ENCODE results near the gene SERTAD1.
A peak's percentile ranks its signal among the peaks of the same experiment; 100 is the strongest.

SERTAD1 gene

DNA sequence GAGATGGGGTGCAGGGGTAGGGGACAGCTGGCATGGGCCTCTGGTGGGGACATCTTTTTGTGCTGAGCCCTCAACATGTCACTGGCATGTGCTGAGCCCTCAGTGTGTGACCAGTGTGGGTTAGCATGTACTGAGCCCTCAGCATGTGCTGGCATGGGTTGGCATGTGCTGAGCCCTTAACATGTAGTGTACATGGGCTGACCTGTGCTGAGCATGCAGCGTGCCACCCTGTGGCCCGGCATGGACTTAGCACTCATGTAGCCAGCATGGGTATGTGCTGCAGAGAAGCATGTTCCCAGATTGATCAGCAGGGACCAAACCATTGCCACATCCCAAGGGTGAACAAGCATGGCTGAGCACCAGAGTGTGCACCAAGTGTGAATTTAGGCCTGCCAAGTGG lies 47.3 kb downstream of the SERTAD1 start:
- no peak for DNase-seq (ENCODE audit: low spot score)
- Histone ChIP-seq H2BK15ac (ENCODE audit: low read length) (no peak overlapping the region), H3K23ac (ENCODE audit: low read depth, low read length, poor library complexity) (no peak overlapping the region), H2BK5ac (ENCODE audit: low read length) (no peak overlapping the region), H3K4ac (ENCODE audit: low read length) (no peak overlapping the region), H3K9ac (ENCODE audit: low read depth, low read length, poor library complexity) (no peak overlapping the region), H4K91ac (ENCODE audit: low read depth, low read length, poor library complexity) (no peak overlapping the region), H3K14ac (ENCODE audit: low read length) (no peak overlapping the region), H3K4me1 (ENCODE audit: control insufficient read depth in 2 of 2, insufficient read depth in 1 of 2, low read depth in 1 of 2, low read length in 2 of 2) (no peaks in the 10 kb centered on the region), H3K4me3 (ENCODE audit: low read length in 2 of 2) (no peak overlapping the region), H3K79me1 (ENCODE audit: low read depth, low read length) (peaks cover 10% of the 10 kb centered on the region), H2AK5ac (ENCODE audit: low read depth, low read length) (no peak overlapping the region), H3K18ac (ENCODE audit: low read length) (no peak overlapping the region), H3K27me3 (ENCODE audit: control insufficient read depth in 3 of 3, insufficient read depth in 3 of 3, low read depth in 1 of 3, low read length in 3 of 3) (no peaks in the 10 kb centered on the region), H2BK12ac (ENCODE audit: low read length) (no peak overlapping the region), H3K4me2 (ENCODE audit: insufficient read depth, low read length, poor library complexity, severe bottlenecking) (no peak overlapping the region), H3K9me3 (replicated peaks in 1 of 2; ENCODE audit: control insufficient read depth in 2 of 2, insufficient read depth in 1 of 2, low read depth in 1 of 2, low read length in 2 of 2) (peaks cover 0 to 4% of the 10 kb centered on the region in 2 donors), H2AFZ (ENCODE audit: low read length) (no peak overlapping the region), H3K27ac (replicated peaks; ENCODE audit: low read length) (no peak overlapping the region), H3K36me3 (replicated peaks in 1 of 2; ENCODE audit: control insufficient read depth in 2 of 2, insufficient read depth in 2 of 2, low read length in 2 of 2) (peaks cover 37 to 52% of the 10 kb centered on the region in 2 donors), H4K8ac (ENCODE audit: low read depth, low read length) (no peak overlapping the region), H2BK120ac (ENCODE audit: low read depth, low read length) (no peak overlapping the region)
- WGBS, 2 donors (ENCODE audit: extremely low coverage in 2 of 2, insufficient read length in 2 of 2, insufficient replicate concordance in 1 of 2) = no CpG with 5 or more reads among the region's 2 CpGs

DNA sequence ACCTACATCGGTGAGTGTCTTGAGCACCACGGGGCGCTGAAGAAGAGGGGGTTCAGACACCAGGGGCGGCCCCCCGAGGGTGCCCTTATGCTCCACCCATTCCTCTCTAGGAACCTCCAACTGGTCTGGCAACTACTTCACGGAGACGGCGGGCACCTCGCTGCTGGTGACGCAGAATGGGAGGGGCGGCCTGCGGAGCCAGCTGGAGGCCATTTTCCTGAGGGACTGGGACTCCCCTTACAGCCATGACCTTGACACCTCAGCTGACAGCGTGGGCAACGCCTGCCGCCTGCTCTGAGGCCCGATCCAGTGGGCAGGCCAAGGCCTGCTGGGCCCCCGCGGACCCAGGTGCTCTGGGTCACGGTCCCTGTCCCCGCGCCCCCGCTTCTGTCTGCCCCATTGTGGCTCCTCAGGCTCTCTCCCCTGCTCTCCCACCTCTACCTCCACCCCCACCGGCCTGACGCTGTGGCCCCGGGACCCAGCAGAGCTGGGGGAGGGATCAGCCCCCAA lies 47.9 kb downstream of the SERTAD1 start:
- H2BK15ac ChIP-seq (ENCODE audit: low read length) = no peak overlapping the region
- H2BK12ac ChIP-seq (ENCODE audit: low read length) = no peak overlapping the region
- peak overlapping the region in 1 of 2 donors; percentile 55 for H3K4me3 ChIP-seq (ENCODE audit: low read length in 2 of 2)
- no peak overlapping the region for H3K14ac ChIP-seq (ENCODE audit: low read length)
- no peak overlapping the region for H2AFZ ChIP-seq (ENCODE audit: low read length)
- no peak overlapping the region for H3K23ac ChIP-seq (ENCODE audit: low read depth, low read length, poor library complexity)
- H3K9me3 ChIP-seq (replicated peaks in 1 of 2; ENCODE audit: control insufficient read depth in 2 of 2, insufficient read depth in 1 of 2, low read depth in 1 of 2, low read length in 2 of 2) = peaks cover 0 to 4% of the 10 kb centered on the region in 2 donors
- no peak overlapping the region for H3K9ac ChIP-seq (ENCODE audit: low read depth, low read length, poor library complexity)
- no peak overlapping the region for H2AK5ac ChIP-seq (ENCODE audit: low read depth, low read length)
- WGBS, 2 donors (ENCODE audit: extremely low coverage in 2 of 2, insufficient read length in 2 of 2, insufficient replicate concordance in 1 of 2) = no CpG with 5 or more reads among the region's 25 CpGs
- peak overlapping the region; percentile 43 for H4K8ac ChIP-seq (ENCODE audit: low read depth, low read length)
- H3K36me3 ChIP-seq (replicated peaks in 1 of 2; ENCODE audit: control insufficient read depth in 2 of 2, insufficient read depth in 2 of 2, low read length in 2 of 2) = peaks cover 39 to 57% of the 10 kb centered on the region in 2 donors
- H3K4ac ChIP-seq (ENCODE audit: low read length) = no peak overlapping the region
- no peaks in the 10 kb centered on the region for H3K27me3 ChIP-seq (ENCODE audit: control insufficient read depth in 3 of 3, insufficient read depth in 3 of 3, low read depth in 1 of 3, low read length in 3 of 3)
- H3K79me1 ChIP-seq (ENCODE audit: low read depth, low read length) = peaks cover 10% of the 10 kb centered on the region
- no peak overlapping the region for H3K18ac ChIP-seq (ENCODE audit: low read length)
- no peak overlapping the region for H3K4me2 ChIP-seq (ENCODE audit: insufficient read depth, low read length, poor library complexity, severe bottlenecking)
- no peaks in the 10 kb centered on the region for H3K4me1 ChIP-seq (ENCODE audit: control insufficient read depth in 2 of 2, insufficient read depth in 1 of 2, low read depth in 1 of 2, low read length in 2 of 2)
- no peak overlapping the region for H4K91ac ChIP-seq (ENCODE audit: low read depth, low read length, poor library complexity)
- H2BK120ac ChIP-seq (ENCODE audit: low read depth, low read length) = no peak overlapping the region
- no peak for DNase-seq (ENCODE audit: low spot score)
- H3K27ac ChIP-seq (replicated peaks; ENCODE audit: low read length) = no peak overlapping the region
- no peak overlapping the region for H2BK5ac ChIP-seq (ENCODE audit: low read length)

DNA sequence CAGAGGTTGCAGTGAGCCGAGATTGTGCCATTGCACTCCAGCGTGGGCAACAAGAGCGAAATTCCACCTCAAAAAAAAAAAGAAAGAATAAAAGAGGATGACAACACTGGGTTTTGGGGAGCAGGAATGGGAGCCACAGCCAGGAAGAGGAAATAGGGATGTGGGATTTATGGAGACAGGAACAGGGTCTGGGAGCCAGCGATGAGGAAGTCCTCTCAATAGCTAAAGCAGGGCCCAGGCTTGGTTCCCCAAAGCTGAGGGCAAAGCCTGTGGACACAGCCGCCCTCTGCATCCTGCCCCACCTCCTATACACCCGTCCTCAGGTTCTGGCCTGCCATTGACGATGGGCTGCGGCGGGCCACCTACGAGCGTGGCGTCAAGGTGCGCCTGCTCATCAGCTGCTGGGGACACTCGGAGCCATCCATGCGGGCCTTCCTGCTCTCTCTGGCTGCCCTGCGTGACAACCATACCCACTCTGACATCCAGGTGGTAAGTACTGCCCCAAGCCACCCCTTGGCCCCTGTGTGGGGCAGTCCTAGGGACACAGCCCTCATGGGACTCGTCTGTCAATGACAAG lies 49.4 kb downstream of the SERTAD1 start:
- no peaks in the 10 kb centered on the region for H3K27me3 ChIP-seq (ENCODE audit: control insufficient read depth in 3 of 3, insufficient read depth in 3 of 3, low read depth in 1 of 3, low read length in 3 of 3)
- no peak overlapping the region for H3K4me2 ChIP-seq (ENCODE audit: insufficient read depth, low read length, poor library complexity, severe bottlenecking)
- H2BK120ac ChIP-seq (ENCODE audit: low read depth, low read length) = no peak overlapping the region
- DNase-seq (ENCODE audit: low spot score) = no peak
- peaks cover 11% of the 10 kb centered on the region for H3K79me1 ChIP-seq (ENCODE audit: low read depth, low read length)
- no CpG with 5 or more reads among the region's 17 CpGs for WGBS, 2 donors (ENCODE audit: extremely low coverage in 2 of 2, insufficient read length in 2 of 2, insufficient replicate concordance in 1 of 2)
- no peak overlapping the region for H2AFZ ChIP-seq (ENCODE audit: low read length)
- H2AK5ac ChIP-seq (ENCODE audit: low read depth, low read length) = no peak overlapping the region
- no peaks in the 10 kb centered on the region for H3K4me1 ChIP-seq (ENCODE audit: control insufficient read depth in 2 of 2, insufficient read depth in 1 of 2, low read depth in 1 of 2, low read length in 2 of 2)
- H3K18ac ChIP-seq (ENCODE audit: low read length) = no peak overlapping the region
- no peak overlapping the region for H3K27ac ChIP-seq (replicated peaks; ENCODE audit: low read length)
- H3K36me3 ChIP-seq (replicated peaks in 1 of 2; ENCODE audit: control insufficient read depth in 2 of 2, insufficient read depth in 2 of 2, low read length in 2 of 2) = peaks cover 52 to 72% of the 10 kb centered on the region in 2 donors
- peak overlapping the region; percentile 81 for H3K9ac ChIP-seq (ENCODE audit: low read depth, low read length, poor library complexity)
- H3K4ac ChIP-seq (ENCODE audit: low read length) = no peak overlapping the region
- H3K4me3 ChIP-seq (ENCODE audit: low read length in 2 of 2) = peak overlapping the region in 1 of 2 donors; percentile 38
- H2BK12ac ChIP-seq (ENCODE audit: low read length) = no peak overlapping the region
- H3K23ac ChIP-seq (ENCODE audit: low read depth, low read length, poor library complexity) = peak overlapping the region; percentile 80
- H2BK15ac ChIP-seq (ENCODE audit: low read length) = no peak overlapping the region
- H2BK5ac ChIP-seq (ENCODE audit: low read length) = no peak overlapping the region
- peaks cover 0 to 4% of the 10 kb centered on the region in 2 donors for H3K9me3 ChIP-seq (replicated peaks in 1 of 2; ENCODE audit: control insufficient read depth in 2 of 2, insufficient read depth in 1 of 2, low read depth in 1 of 2, low read length in 2 of 2)
- no peak overlapping the region for H4K91ac ChIP-seq (ENCODE audit: low read depth, low read length, poor library complexity)
- H4K8ac ChIP-seq (ENCODE audit: low read depth, low read length) = no peak overlapping the region
- no peak overlapping the region for H3K14ac ChIP-seq (ENCODE audit: low read length)

DNA sequence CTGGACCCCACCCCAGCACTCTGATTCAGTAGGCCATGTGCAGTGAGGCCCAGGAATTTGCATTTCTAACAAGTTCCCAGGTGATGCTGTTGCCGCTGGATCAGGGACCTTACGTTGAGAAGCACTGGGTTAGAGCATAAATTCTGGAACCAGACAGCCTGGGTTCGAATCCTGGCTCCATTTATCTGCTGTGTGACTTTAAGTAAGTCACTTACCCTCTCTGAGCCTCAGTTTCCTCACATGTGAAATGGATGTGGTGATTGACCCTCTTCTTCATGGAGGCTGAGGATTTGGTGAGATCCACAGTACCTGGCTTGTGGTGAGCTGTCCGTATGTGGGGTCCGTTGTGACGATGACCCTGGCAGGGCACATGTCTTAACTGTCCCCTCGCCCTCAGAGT lies 51.7 kb downstream of the SERTAD1 start:
- Histone ChIP-seq H3K4ac (ENCODE audit: low read length) (no peak overlapping the region), H3K14ac (ENCODE audit: low read length) (no peak overlapping the region), H3K23ac (ENCODE audit: low read depth, low read length, poor library complexity) (no peak overlapping the region), H3K27ac (replicated peaks; ENCODE audit: low read length) (no peak overlapping the region), H2BK15ac (ENCODE audit: low read length) (no peak overlapping the region), H2BK5ac (ENCODE audit: low read length) (no peak overlapping the region), H3K36me3 (replicated peaks in 1 of 2; ENCODE audit: control insufficient read depth in 2 of 2, insufficient read depth in 2 of 2, low read length in 2 of 2) (peaks cover 58 to 83% of the 10 kb centered on the region in 2 donors), H4K91ac (ENCODE audit: low read depth, low read length, poor library complexity) (no peak overlapping the region), H3K27me3 (ENCODE audit: control insufficient read depth in 3 of 3, insufficient read depth in 3 of 3, low read depth in 1 of 3, low read length in 3 of 3) (no peaks in the 10 kb centered on the region), H4K8ac (ENCODE audit: low read depth, low read length) (no peak overlapping the region), H2AK5ac (ENCODE audit: low read depth, low read length) (no peak overlapping the region), H3K9me3 (replicated peaks in 1 of 2; ENCODE audit: control insufficient read depth in 2 of 2, insufficient read depth in 1 of 2, low read depth in 1 of 2, low read length in 2 of 2) (peaks cover 0 to 3% of the 10 kb centered on the region in 2 donors), H3K4me2 (ENCODE audit: insufficient read depth, low read length, poor library complexity, severe bottlenecking) (no peak overlapping the region), H3K79me1 (ENCODE audit: low read depth, low read length) (peaks cover 4% of the 10 kb centered on the region), H3K4me1 (ENCODE audit: control insufficient read depth in 2 of 2, insufficient read depth in 1 of 2, low read depth in 1 of 2, low read length in 2 of 2) (no peaks in the 10 kb centered on the region), H2BK12ac (ENCODE audit: low read length) (no peak overlapping the region), H2AFZ (ENCODE audit: low read length) (no peak overlapping the region), H2BK120ac (ENCODE audit: low read depth, low read length) (no peak overlapping the region), H3K9ac (ENCODE audit: low read depth, low read length, poor library complexity) (no peak overlapping the region), H3K4me3 (ENCODE audit: low read length in 2 of 2) (no peak overlapping the region), H3K18ac (ENCODE audit: low read length) (no peak overlapping the region)
- WGBS, 2 donors (ENCODE audit: extremely low coverage in 2 of 2, insufficient read length in 2 of 2, insufficient replicate concordance in 1 of 2) = no CpG with 5 or more reads among the region's 7 CpGs
- no peak for DNase-seq (ENCODE audit: low spot score)

Data from neuronal stem cell (in vitro differentiated cells).